Vagina (tissue), 2 donors: Measurements from ENCODE around the gene CDC16.

Source experiments
- POLR2A ChIP-seq, 2 donors: fragments of 450-650 bp; IDR thresholded peaks; one replicate each; pipeline ENCODE4 v1.6.1; 2017; ENCODE audit warnings: antibody characterized with exemption in 2 of 2, mild to moderate bottlenecking in 2 of 2, moderate library complexity in 2 of 2
- TF ChIP-seq, protein P1 (sequence below), 3 experiments: fragments of 450-650 bp in 2 of 3; fragments of 200-600 bp in 1 of 3; sonication (generic) in 1 of 3; IDR thresholded peaks; one replicate each; pipeline ENCODE4 v1.5.1; 2017 to 2019; ENCODE audit warnings: antibody characterized with exemption in 3 of 3, mild to moderate bottlenecking in 2 of 3, moderate library complexity in 2 of 3

DNA sequence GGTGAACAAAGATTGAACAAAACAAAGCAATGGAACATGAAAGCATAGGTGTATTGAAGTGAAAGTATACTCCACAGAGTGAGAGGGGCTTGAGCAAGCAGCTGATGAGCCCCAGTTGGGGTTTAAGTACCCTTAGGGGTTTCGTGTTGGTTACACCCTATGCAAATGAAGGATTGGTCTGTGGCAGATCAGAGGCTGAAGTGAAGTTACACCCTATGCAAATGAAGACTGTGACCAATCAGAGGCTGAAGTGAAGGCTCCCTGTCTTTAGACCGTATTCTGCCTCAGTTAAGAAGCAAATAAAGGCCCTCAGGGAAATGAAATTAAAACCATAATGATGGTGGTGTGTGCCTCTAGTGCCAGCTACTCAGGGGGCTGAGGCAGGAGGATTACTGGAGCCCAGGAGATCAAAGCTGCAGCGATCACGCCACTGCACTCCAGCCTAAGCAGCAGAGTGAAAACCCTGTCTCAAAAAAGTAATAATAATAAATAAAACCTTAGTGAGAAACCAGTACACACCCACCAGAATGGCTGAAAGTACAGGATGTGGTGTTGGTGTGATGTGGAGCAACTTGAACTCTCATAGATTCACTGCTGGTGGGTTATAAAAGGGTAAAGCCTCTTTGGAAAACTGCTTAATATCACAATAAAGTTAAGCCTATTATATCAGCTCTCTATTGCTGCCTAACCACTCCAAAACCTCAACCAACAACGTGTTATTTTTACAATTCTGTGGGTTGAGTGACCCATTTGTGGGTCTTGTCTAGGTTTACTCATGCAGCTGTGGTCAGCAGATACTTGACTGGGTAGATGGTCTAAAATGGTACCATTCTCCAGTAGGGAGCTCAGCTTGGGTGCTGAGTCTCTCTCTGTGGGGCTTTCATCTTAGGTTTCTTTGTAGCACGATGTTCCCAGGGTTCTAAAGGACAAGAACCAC lies 33.9 kb downstream of the CDC16 start:
- TF ChIP-seq, protein P1, sequence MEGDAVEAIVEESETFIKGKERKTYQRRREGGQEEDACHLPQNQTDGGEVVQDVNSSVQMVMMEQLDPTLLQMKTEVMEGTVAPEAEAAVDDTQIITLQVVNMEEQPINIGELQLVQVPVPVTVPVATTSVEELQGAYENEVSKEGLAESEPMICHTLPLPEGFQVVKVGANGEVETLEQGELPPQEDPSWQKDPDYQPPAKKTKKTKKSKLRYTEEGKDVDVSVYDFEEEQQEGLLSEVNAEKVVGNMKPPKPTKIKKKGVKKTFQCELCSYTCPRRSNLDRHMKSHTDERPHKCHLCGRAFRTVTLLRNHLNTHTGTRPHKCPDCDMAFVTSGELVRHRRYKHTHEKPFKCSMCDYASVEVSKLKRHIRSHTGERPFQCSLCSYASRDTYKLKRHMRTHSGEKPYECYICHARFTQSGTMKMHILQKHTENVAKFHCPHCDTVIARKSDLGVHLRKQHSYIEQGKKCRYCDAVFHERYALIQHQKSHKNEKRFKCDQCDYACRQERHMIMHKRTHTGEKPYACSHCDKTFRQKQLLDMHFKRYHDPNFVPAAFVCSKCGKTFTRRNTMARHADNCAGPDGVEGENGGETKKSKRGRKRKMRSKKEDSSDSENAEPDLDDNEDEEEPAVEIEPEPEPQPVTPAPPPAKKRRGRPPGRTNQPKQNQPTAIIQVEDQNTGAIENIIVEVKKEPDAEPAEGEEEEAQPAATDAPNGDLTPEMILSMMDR (IDR thresholded peaks at IDR 0.05), result no peak
- no peak for TF ChIP-seq POLR2A (IDR thresholded peaks at IDR 0.05)
